ENCODE measurements around the gene E2F7.

E2F7 gene

DNA sequence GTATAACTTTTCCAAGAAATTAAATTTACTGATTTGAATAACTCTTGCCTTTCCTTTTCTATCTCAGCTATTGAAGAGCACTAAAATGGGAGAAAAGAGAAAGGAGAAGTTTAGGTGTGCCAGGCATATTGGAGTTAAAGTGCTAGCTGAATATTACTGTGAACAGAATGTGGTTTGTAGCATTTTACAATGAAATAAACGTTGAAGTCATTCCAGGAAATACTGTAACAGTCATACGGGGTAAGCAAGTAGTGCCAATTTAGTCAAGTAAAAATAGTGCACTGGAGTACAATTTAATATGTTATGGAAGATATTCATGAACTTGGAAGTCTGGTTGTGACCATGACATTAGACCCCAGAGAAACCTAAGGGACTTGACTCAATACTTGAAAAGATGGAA is 62.1 kb downstream of the E2F7 start:
- H3K4me3 ChIP-seq (replicated peaks; ENCODE audit: low read depth, low read length), result no peak overlapping the region
- H3K27me3 ChIP-seq (replicated peaks; ENCODE audit: control insufficient read depth, insufficient read depth, low read length), result no peaks in the 10 kb centered on the region
- DNase-seq (ENCODE audit: extremely low read depth, insufficient read length), result no peak
- TF ChIP-seq, protein P1, sequence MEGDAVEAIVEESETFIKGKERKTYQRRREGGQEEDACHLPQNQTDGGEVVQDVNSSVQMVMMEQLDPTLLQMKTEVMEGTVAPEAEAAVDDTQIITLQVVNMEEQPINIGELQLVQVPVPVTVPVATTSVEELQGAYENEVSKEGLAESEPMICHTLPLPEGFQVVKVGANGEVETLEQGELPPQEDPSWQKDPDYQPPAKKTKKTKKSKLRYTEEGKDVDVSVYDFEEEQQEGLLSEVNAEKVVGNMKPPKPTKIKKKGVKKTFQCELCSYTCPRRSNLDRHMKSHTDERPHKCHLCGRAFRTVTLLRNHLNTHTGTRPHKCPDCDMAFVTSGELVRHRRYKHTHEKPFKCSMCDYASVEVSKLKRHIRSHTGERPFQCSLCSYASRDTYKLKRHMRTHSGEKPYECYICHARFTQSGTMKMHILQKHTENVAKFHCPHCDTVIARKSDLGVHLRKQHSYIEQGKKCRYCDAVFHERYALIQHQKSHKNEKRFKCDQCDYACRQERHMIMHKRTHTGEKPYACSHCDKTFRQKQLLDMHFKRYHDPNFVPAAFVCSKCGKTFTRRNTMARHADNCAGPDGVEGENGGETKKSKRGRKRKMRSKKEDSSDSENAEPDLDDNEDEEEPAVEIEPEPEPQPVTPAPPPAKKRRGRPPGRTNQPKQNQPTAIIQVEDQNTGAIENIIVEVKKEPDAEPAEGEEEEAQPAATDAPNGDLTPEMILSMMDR (IDR thresholded peaks at IDR 0.05; ENCODE audit: insufficient read depth, low read length, poor library complexity, severe bottlenecking), result no peak
- no peaks in the 10 kb centered on the region for H3K36me3 ChIP-seq (ENCODE audit: control insufficient read depth, insufficient read depth, low read length)

- Histone ChIP-seq H3K4me3 (replicated peaks; ENCODE audit: low read depth, low read length) (no peak overlapping the region), H3K36me3 (ENCODE audit: control insufficient read depth, insufficient read depth, low read length) (no peaks in the 10 kb centered on the region), H3K27me3 (replicated peaks; ENCODE audit: control insufficient read depth, insufficient read depth, low read length) (no peaks in the 10 kb centered on the region)
- TF ChIP-seq, protein P1 (IDR thresholded peaks at IDR 0.05; ENCODE audit: insufficient read depth, low read length, poor library complexity, severe bottlenecking), result no peak
- DNase-seq (ENCODE audit: extremely low read depth, insufficient read length), result no peak
Measured at GRCh38 chr12:77002382-77002781, 63.0 kb downstream of the E2F7 start.

- DNase-seq (ENCODE audit: extremely low read depth, insufficient read length), result no peak
- H3K4me3 ChIP-seq (replicated peaks; ENCODE audit: low read depth, low read length), result no peak overlapping the region
- no peaks in the 10 kb centered on the region for H3K36me3 ChIP-seq (ENCODE audit: control insufficient read depth, insufficient read depth, low read length)
- TF ChIP-seq, protein P1 (IDR thresholded peaks at IDR 0.05; ENCODE audit: insufficient read depth, low read length, poor library complexity, severe bottlenecking), result no peak
- no peaks in the 10 kb centered on the region for H3K27me3 ChIP-seq (replicated peaks; ENCODE audit: control insufficient read depth, insufficient read depth, low read length)
Measured at GRCh38 chr12:77001276-77001675, 64.1 kb downstream of the E2F7 start.

GRCh38 chr12:76998908-76999556 is 66.3 kb downstream of the E2F7 start:
- Histone ChIP-seq H3K36me3 (ENCODE audit: control insufficient read depth, insufficient read depth, low read length) (no peaks in the 10 kb centered on the region), H3K27me3 (replicated peaks; ENCODE audit: control insufficient read depth, insufficient read depth, low read length) (no peaks in the 10 kb centered on the region), H3K4me3 (replicated peaks; ENCODE audit: low read depth, low read length) (no peak overlapping the region)
- TF ChIP-seq, protein P1 (IDR thresholded peaks at IDR 0.05; ENCODE audit: insufficient read depth, low read length, poor library complexity, severe bottlenecking), result no peak
- DNase-seq (ENCODE audit: extremely low read depth, insufficient read length), result no peak

DNA sequence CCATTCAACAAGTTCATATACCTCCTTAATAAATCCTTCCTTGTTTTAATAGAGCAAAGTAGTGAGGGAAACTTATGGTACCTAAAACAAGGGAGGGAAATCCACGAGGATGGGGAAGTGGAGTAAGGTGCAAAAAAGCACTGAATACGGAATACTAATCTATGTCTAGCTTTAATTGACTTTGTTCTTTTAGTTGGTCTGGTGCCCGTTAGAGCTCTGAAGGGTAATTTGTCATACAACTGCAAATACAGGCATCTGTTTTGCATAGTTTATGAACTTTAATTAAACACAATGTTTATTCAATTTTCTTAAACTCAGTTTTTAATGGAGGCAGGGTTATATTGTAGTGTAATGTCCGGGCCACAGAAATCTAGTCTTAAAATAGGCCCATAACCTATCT is 67.0 kb downstream of the E2F7 start:
- Histone ChIP-seq H3K4me3 (replicated peaks; ENCODE audit: low read depth, low read length) (no peak overlapping the region), H3K36me3 (ENCODE audit: control insufficient read depth, insufficient read depth, low read length) (no peaks in the 10 kb centered on the region), H3K27me3 (replicated peaks; ENCODE audit: control insufficient read depth, insufficient read depth, low read length) (no peaks in the 10 kb centered on the region)
- DNase-seq (ENCODE audit: extremely low read depth, insufficient read length), result no peak
- TF ChIP-seq, protein P1 (IDR thresholded peaks at IDR 0.05; ENCODE audit: insufficient read depth, low read length, poor library complexity, severe bottlenecking), result no peak

All from GM06990 (cell line).